IMR-90 (cell line): Measurements from ENCODE around the gene CYP4F2. TPM values are rescaled to one million over a fixed set of nuclear protein-coding genes. Genes with fewer than 3 reads are reported as not detected.

ENCODE experiments used
- ATAC-seq: fragments of 200-7000 bp; cut with Tn5 transposase; 2 replicates; pipeline ENCODE4 v1.9.1; 2020; ENCODE audit warnings: low read depth, mild to moderate bottlenecking, moderate library complexity
- BruUV-seq: library from RNA; stranded (reverse); fragments of 400-500 nt; replicated peaks from 2 replicates; lab custom pipeline; 2021; lab: Mats Ljungman, UMichigan
- CTCF ChIA-PET: fragments of 300-600 bp; formaldehyde crosslinking; extraction: SDS; loops from one replicate; lab custom pipeline; 2021; ENCODE audit warnings: antibody characterized with exemption; lab: Yijun Ruan, JAX
- POLR2A ChIA-PET: fragments of 300-600 bp; sonication (Branson Sonifier 250); formaldehyde crosslinking; loops from one replicate; lab custom pipeline; 2022; ENCODE audit warnings: antibody characterized with exemption; ENCODE audit not compliant: unreplicated experiment; lab: Charles Lee
- DNase-seq: peaks from one replicate; pipeline ENCODE4 v3.0.0; 2013
- H2AFZ ChIP-seq: replicated peaks from 2 replicates; pipeline ENCODE3; 2013; ENCODE audit warnings: low read length, mild to moderate bottlenecking; ENCODE audit not compliant: poor library complexity
- H2AK5ac ChIP-seq: 2 replicates; pipeline ENCODE4 v1.6.1; 2013; ENCODE audit warnings: low read depth, low read length, inconsistent platforms
- H2AK9ac ChIP-seq: replicated peaks from 2 replicates; pipeline ENCODE3; 2013; ENCODE audit warnings: mild to moderate bottlenecking, low read depth, low read length, moderate library complexity; ENCODE audit not compliant: poor library complexity
- H2BK120ac ChIP-seq: 2 replicates; pipeline ENCODE4 v1.6.1; 2013; ENCODE audit warnings: low read depth, low read length, inconsistent platforms
- H2BK15ac ChIP-seq: 3 replicates; pipeline ENCODE4 v1.6.1; 2013; ENCODE audit warnings: low read depth, low read length, inconsistent platforms
- H2BK20ac ChIP-seq: 2 replicates; pipeline ENCODE4 v1.6.1; 2013; ENCODE audit warnings: low read depth, mild to moderate bottlenecking, inconsistent platforms, low read length, moderate library complexity
- H2BK5ac ChIP-seq: 2 replicates; pipeline ENCODE4 v1.6.1; 2013; ENCODE audit warnings: mild to moderate bottlenecking, low read depth, low read length, inconsistent platforms; ENCODE audit not compliant: poor library complexity, severe bottlenecking
- H3K14ac ChIP-seq: replicated peaks from 2 replicates; pipeline ENCODE4 v1.6.1; 2013; ENCODE audit warnings: low read depth, low read length, inconsistent platforms
- H3K18ac ChIP-seq: 2 replicates; pipeline ENCODE4 v1.6.1; 2013; ENCODE audit warnings: low read depth, low read length, control low read depth
- H3K23ac ChIP-seq: 2 replicates; pipeline ENCODE4 v1.6.1; 2013; ENCODE audit warnings: low read depth, low read length, inconsistent platforms
- H3K27ac ChIP-seq: 2 replicates; pipeline ENCODE4 v1.5.1; 2013; ENCODE audit warnings: mild to moderate bottlenecking, control low read depth, low read length; ENCODE audit not compliant: insufficient read depth
- H3K27me3 ChIP-seq: 2 replicates; pipeline ENCODE4 v1.6.1; 2013; ENCODE audit warnings: low read length; ENCODE audit not compliant: control insufficient read depth, insufficient read depth
- H3K36me3 ChIP-seq: 2 replicates; pipeline ENCODE4 v1.6.1; 2013; ENCODE audit warnings: low read length, mixed read lengths; ENCODE audit not compliant: control insufficient read depth, insufficient read depth
- H3K4ac ChIP-seq: 2 replicates; pipeline ENCODE4 v1.6.1; 2013; ENCODE audit warnings: low read depth, low read length, inconsistent platforms
- H3K4me1 ChIP-seq: 2 replicates; pipeline ENCODE4 v1.6.1; 2013; ENCODE audit warnings: low read length, mixed read lengths; ENCODE audit not compliant: control insufficient read depth, insufficient read depth
- H3K4me2 ChIP-seq: 2 replicates; pipeline ENCODE4 v1.6.1; 2013; ENCODE audit warnings: low read depth, mild to moderate bottlenecking, control low read depth, low read length, moderate library complexity
- H3K4me3 ChIP-seq: 2 replicates; pipeline ENCODE4 v1.5.1; 2013; ENCODE audit warnings: low read depth, mild to moderate bottlenecking, control low read depth, low read length, moderate library complexity; ENCODE audit not compliant: insufficient read depth
- H3K56ac ChIP-seq: 2 replicates; pipeline ENCODE4 v1.6.1; 2013; ENCODE audit warnings: low read length, inconsistent platforms; ENCODE audit not compliant: insufficient read depth; ENCODE audit errors: extremely low read depth
- H3K79me1 ChIP-seq, 2 experiments: 2 replicates each; pipeline ENCODE4 v1.6.1; 2013; ENCODE audit warnings: low read length in 2 of 2, inconsistent platforms in 1 of 2, low read depth in 1 of 2
- H3K9ac ChIP-seq: 2 replicates; pipeline ENCODE4 v1.6.1; 2013; ENCODE audit warnings: low read depth, low read length, control low read depth
- H3K9me1 ChIP-seq: 2 replicates; pipeline ENCODE4 v1.6.1; 2013; ENCODE audit warnings: low read length, inconsistent platforms; ENCODE audit not compliant: insufficient read depth
- H3K9me3 ChIP-seq: 2 replicates; pipeline ENCODE4 v1.6.1; 2013; ENCODE audit warnings: low read length; ENCODE audit not compliant: control insufficient read depth, insufficient read depth
- H4K20me1 ChIP-seq: 2 replicates; pipeline ENCODE4 v1.6.1; 2013; ENCODE audit warnings: low read length, inconsistent platforms; ENCODE audit not compliant: insufficient read depth
- H4K5ac ChIP-seq: 2 replicates; pipeline ENCODE4 v1.6.1; 2013; ENCODE audit warnings: mild to moderate bottlenecking, low read depth, low read length, control low read depth
- H4K8ac ChIP-seq, 2 experiments: 2 replicates each; pipeline ENCODE4 v1.6.1; 2013; ENCODE audit warnings: low read depth in 2 of 2, low read length in 2 of 2, control low read depth in 1 of 2, inconsistent platforms in 1 of 2
- H4K91ac ChIP-seq: 2 replicates; pipeline ENCODE4 v1.6.1; 2013; ENCODE audit warnings: low read depth, low read length, inconsistent platforms; ENCODE audit not compliant: insufficient read depth
- POLR2A ChIP-seq: IDR thresholded peaks from 2 replicates; pipeline ENCODE4 v1.6.1; 2012; ENCODE audit warnings: mild to moderate bottlenecking, low read depth, low read length
- WGBS, 2 experiments: methylation state at CpG; one replicate each; pipeline versions ENCODE4 v1.1.5 to v1.1.7; 2013; ENCODE audit warnings: missing lambda C conversion rate in 2 of 2; ENCODE audit not compliant: insufficient read length in 1 of 2; ENCODE audit errors: extremely low coverage in 2 of 2; 5-methylcytosine and 5-hydroxymethylcytosine counted together
- dilution Hi-C: fragments of 300-500 bp; cut with HindIII; formaldehyde crosslinking; loops from one replicate; pipeline ENCODE4 v1.14.3; 2018; ENCODE audit warnings: low sequenced_read_pairs; ENCODE audit not compliant: unreplicated experiment
- in situ Hi-C: fragments of 300-500 bp; cut with MboI; formaldehyde crosslinking; loops from 3 replicates; pipeline ENCODE4 v1.14.3; 2019; ENCODE audit warnings: low sequenced_read_pairs, inconsistent platforms, mixed read lengths
- intact Hi-C: fragments of 100-400 bp; cut with micrococcal nuclease; formaldehyde crosslinking; loops from 2 replicates; pipeline ENCODE4 v1.10.0; 2022
- polyA plus RNA-seq, 3 experiments: library from polyadenylated mRNA; depleted of rRNA; stranded (reverse); fragments of >200 nt; gene quantifications; 2 replicates each; pipeline ENCODE4 v1.2.3, GENCODE V29; 2012; ENCODE audit warnings: low replicate concordance in 1 of 3
- total RNA-seq: library from RNA; depleted of rRNA; stranded (reverse); fragments of >200 nt; gene quantifications from 2 replicates; pipeline ENCODE4 v1.2.3, GENCODE V29; 2012

The CYP4F2 gene
- total and polyA plus RNA-seq, 2 of the 4 experiments (the other 2 are of a cell fraction) = not detected

DNA sequence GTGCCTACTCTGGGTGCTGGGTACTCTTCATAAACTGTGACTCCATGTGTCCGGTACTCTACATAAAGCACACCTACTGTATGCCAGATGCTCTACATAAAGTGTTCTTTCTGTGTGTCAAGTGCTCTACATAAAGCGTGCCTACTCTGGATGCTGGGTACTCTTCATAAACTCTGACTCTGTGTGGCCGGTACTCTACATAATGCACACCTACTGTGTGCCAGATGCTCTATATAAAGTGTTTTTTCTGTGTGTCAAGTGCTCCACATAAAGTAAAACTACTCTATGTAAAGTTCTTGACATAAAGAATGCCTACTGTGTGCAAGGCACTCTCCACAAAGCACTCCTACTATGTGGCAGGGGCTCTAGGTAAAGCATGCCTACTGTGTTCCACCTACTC lies 38.3 kb upstream of the CYP4F2 start:
- no peaks in the 10 kb centered on the region for H3K79me1 ChIP-seq
- H3K4me2 ChIP-seq = no peak overlapping the region
- intact Hi-C loops (no loop called here), dilution Hi-C loops (no loop called here), in situ Hi-C loops (no loop called here)
- no peak overlapping the region for H2AK9ac ChIP-seq
- H4K91ac ChIP-seq = no peak overlapping the region
- BruUV-seq = no TSS peak
- H3K4me3 ChIP-seq = no peak overlapping the region
- no peak overlapping the region for H4K5ac ChIP-seq
- no peak for TF ChIP-seq POLR2A
- ChIA-PET POLR2A (no interaction called here), CTCF (no interaction called here)
- no peak overlapping the region for H4K8ac ChIP-seq
- no peak overlapping the region for H2BK5ac ChIP-seq
- no peak overlapping the region for H3K23ac ChIP-seq
- no peak overlapping the region for H2AFZ ChIP-seq
- H3K36me3 ChIP-seq = no peaks in the 10 kb centered on the region
- H3K4me1 ChIP-seq = no peaks in the 10 kb centered on the region
- 100% methylated on average over 1 of the region's 3 CpGs; no CpG with 5 or more reads in 1 of the 2 experiments for WGBS, 2 experiments
- no peaks in the 10 kb centered on the region for H3K27me3 ChIP-seq
- H4K20me1 ChIP-seq = no peaks in the 10 kb centered on the region
- H2BK120ac ChIP-seq = no peak overlapping the region
- H2BK20ac ChIP-seq = no peak overlapping the region
- H3K56ac ChIP-seq = no peak overlapping the region
- peaks cover 3% of the 10 kb centered on the region; the same call in 1 of the 2 replicates for H3K9me3 ChIP-seq
- H2BK15ac ChIP-seq = no peak overlapping the region
- H3K4ac ChIP-seq = no peak overlapping the region
- H3K9ac ChIP-seq = no peak overlapping the region
- ATAC-seq (no peak), DNase-seq (no peak)
- H3K18ac ChIP-seq = no peak overlapping the region
- H3K9me1 ChIP-seq = no peaks in the 10 kb centered on the region
- H2AK5ac ChIP-seq = no peak overlapping the region
- no peak overlapping the region for H3K14ac ChIP-seq
- H3K27ac ChIP-seq = no peak overlapping the region
